ENCODE data around the gene CDC14A.
"Not testable (repeated sequence)": the region's sequence is repeated elsewhere in the genome, so short reads cannot be mapped to it uniquely, and the experiment has no call there.

Gene CDC14A

DNA sequence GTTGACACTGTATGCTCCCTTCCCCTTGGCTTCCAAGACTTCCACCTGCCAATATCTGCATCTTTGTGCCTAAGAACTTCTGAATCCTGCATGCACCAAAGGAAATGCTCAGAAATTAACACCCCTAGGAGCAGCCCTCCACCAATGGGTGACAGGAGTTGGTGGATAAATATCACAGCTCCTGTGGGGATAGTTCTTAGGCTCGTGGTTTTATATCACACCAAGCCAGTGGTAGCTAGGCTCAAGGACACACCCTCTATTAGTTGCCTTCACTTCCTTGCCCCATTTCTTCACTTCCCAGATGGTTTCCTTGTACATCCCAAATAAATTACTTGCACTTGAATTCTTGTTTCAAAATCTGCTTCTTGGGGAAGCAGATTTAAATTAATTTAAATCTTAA is 16.9 kb upstream of the CDC14A start:
- no peak for DNase-seq

DNA sequence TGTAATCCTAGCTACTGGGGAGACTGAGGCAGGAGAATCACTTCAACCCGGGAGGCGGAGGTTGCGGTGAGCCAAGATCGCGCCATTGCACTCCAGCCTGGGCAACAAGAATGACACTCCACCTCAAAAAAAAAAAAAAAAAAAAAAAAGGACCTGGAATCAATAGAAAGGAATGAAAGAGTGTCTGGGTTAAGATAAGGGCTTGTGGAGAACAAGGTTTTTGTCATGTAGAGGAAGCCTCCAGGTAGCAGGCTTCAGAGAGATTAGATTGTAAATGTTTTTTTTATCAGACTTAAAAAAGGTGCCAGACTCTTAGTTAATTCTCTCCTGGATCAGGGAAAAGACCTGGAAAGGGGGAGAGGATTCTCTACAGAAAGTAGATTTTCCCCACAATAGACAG is 14.4 kb upstream of the CDC14A start:
- not testable (repeated sequence) for DNase-seq

DNA sequence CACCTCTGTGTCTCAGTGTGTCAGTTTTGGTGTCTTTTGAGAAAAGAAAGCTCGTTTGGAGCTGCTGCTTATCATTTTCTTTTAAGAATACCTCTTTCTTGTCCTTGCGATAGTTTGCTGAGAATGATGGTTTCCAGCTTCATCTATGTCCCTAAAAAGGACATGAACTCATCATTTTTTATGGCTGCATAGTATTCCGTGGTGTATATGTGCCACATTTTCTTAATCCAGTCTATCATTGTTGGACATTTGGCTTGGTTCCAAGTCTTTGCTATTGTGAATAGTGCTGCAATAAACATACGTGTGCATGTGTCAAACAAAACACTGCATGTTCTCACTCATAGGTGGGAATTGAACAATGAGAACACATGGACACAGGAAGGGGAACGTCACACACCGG is 12.6 kb upstream of the CDC14A start:
- DNase-seq, result not testable (repeated sequence)

DNA sequence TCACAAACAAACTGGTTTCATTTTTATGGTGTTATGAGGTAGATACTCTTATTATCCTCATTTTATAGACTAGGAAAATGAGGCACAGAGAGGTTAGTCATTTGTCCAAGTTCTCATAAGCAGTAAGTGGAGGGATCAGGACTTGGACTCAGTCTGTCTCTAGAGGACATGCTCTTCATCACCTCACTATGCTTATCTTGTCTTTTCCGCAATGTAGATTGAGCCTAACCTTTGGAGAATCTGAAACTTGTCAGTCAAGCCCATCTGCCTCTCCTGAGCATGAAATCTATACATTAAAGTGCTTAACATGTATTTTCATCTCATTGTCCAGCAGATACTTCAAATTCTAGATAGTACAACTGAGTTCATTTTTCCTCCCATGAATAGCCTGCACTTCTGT is 11.8 kb upstream of the CDC14A start:
- DNase-seq, result no peak

DNA sequence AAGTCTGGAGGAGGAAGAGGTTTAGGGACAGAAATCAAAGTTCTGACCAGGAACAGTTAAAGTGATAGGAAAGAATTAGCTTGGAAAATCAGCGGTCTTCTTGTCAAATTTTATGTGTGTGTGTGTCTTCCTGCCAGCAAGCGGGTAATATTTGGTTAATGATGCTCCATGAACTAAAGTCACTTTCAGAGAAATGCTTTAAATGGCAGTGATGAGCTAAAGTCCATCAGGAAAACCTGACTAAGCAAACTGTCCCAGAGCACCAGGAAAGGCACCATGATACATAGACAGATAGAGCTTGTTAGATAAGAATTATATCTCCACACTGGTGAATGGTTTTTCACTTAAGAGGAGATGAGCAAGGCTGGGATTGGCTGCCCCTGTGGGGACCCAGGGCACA is 10.0 kb upstream of the CDC14A start:
- no peak for DNase-seq

DNA sequence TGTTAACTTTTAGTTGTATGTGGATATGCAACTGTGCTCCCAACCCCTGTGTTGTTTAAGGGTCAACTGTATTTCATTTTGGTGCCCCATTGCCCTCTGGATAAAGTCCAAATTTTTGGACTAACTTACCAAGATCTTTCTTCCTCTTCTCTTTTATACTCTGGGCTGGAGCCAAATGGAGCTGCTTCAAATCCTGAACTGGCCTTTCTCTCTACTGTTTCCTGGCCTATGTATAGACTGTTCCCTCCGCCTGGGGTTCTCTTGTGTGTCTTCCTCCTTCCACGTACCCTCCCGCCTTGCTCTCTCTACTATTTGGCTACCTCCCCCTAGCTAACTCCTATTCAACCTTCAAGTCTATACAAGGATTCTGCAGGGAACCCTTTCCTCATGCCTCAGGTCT is 8.4 kb upstream of the CDC14A start:
- no peak for DNase-seq

DNA sequence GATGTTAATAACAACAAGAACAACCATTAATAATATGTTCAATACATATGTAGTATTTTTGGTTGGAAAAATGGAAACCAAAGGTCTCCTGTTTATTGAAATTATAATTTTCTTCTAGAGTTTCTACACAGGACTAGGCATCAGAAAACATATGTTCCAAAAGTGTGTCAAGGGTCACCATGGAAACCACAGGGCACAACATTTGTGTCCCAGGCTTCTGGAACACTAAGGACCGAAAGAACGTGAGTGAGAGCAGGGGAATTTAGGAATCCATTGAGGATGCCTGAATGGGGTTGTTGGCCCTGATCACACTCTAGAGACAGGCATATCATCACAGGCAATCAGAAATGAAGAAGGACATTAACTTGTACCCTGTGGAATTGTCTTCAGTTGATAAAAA is 7.5 kb upstream of the CDC14A start:
- no peak for DNase-seq

DNA sequence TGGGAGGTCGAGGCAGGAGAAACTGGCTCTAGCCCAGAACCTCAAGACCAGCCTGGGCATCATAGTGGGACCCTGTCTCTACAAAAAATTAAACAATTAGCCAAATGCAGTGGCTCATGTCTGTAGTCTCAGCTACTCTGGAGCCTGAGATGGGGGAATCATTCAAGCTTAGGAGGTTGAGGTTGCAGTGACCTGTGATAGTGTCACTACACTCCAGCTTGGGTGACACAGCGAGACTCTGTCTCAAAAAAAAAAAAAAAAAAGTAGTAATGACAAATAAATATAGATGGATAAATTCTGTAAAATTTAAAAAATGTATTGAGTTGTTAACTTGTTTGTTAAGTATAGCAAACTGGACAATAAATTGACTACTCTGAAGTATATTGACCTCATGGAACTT is 5.9 kb upstream of the CDC14A start:
- DNase-seq, result no peak

DNA sequence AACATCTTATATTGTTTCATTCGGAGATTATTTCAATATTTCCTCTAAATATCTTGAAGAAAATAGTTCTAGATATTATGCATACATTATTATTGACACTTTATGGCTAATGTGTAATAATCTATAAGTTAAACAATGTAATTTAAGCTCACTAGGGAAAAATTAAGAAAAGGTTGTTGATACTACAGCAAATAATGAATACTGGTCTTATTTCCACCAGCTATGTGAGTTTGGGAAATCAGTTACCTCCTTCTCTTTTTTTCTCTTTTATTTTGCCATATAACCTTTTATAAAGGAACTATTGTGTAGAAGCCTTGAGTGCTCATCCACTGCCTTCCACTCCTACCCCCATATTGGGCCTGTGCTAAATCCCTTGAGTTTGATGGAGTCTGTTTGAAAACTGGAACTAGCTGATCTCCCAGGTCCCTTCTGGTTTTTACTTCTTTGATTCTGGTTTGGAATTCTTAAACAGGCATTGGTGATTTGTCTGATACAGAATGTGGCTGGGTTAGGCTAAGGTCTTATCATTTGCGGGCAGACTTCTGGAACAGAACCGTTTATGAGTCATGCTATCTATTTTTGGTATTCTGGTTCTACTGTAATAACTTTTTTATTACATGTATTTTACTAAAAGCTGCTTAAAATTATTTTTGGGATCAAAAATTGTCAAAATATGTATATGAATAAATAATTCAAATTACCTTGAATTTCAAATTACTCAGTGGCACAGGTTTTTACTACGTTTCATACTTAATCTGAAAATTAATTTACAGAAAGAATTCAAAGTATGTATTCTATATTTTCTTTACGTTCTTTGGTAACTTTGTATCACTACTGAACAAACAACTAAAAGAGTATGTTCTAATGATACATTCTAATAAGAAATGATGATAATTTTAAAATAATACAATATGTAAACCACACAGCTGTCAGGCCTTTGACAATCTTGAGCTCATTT is 5.0 kb upstream of the CDC14A start:
- no peak for DNase-seq

DNA sequence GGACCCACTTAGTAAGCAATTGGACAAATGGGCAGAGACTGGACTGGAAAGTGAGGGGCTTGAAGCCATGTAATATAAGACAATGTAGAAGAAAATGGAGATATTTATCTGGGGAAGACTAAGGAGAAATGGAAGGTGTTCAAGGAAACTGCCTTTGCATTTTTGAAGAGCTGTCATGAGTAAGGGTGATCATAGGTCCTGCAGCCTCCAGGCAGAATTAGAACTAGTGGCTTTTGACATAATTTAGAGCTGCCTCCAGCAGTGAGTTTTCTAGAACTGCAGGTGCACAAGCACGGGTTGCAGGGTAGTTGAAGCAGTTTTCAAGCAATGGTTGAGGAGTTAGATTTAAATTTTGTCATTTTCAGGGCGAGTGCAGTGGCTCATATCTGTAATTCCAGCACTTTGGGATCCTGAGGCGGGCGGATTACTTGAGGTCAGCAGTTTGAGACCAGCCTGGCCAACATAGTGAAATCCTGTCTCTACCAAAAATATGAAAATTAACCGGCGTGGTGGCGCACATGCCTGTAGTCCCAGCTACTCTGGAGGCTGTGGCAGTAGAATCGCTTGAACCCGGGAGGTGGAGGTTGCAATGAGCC is 3.7 kb upstream of the CDC14A start:
- DNase-seq, result no peak

DNA sequence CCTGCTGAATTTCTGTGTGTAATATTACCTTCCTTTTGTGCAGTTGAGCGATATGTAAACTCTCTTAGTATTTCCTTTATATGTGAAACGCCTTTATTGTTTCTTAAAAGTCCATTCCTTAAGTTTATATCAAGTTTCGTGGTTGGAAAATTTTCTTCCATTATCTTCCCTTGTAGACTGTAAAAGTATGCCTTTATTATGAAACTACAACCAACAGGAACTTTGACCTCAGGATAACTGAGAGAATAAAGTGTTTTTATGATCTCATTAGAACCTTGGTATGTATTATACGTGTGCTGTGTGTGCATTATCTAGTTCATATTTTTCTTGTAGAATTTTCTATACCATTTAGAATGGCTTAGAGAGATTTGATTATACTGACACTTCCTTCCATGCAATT is 3.1 kb upstream of the CDC14A start:
- no peak for DNase-seq

DNA sequence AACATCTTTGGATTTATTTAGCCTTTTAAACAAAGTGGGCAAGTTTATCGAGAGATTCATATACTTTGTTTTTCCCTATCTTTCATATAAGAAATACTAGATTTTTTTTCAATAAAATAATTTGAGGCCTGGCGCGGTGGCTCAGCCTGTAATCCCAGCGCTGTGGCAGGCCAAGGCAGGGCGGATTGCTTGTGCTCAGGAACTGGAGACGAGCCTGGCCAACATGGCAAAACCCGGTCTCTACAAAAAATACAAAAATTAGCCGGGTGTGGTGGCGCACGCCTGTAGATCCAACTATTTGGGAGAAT is 1.6 kb upstream of the CDC14A start:
- DNase-seq, result no peak

DNA sequence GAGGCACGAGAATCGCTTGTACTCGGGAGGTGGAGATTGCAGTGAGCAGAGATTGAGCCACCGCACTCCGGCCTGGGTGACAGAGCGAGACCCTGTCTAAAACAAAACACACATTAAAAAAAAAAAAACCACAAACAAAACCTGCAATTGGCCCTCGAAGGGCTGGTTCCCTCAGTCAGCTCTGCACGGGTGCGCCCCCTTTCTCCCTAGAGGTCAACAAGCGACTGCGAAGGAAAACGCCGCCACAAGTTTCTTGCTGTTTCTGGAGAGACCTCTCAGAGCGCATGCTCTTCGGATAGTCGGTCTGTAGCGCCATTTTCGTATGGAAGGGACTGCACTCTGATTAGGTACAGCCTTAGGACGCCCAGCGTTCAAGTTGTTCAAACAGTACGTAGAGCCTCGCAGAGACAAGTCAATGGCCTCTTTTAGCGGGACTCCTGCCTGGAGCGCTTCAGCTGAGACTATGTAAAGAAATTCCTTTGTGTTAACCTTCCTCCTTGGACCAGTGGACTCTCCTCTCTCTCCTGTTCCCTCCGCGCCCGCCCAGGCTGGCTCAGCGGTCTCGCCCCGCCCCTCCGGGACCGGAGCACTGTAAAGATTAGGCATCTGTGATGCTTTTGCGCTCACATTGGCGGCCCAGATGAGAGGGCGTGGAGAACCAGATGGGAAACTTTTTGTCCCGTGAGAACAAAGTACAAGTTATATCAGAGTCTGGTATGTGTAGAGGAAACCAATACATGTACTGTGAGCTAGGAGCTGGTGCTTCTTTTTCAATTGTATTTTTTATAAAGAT is 1.0 kb upstream of the CDC14A start:
- peak; percentile 98 for DNase-seq

DNA sequence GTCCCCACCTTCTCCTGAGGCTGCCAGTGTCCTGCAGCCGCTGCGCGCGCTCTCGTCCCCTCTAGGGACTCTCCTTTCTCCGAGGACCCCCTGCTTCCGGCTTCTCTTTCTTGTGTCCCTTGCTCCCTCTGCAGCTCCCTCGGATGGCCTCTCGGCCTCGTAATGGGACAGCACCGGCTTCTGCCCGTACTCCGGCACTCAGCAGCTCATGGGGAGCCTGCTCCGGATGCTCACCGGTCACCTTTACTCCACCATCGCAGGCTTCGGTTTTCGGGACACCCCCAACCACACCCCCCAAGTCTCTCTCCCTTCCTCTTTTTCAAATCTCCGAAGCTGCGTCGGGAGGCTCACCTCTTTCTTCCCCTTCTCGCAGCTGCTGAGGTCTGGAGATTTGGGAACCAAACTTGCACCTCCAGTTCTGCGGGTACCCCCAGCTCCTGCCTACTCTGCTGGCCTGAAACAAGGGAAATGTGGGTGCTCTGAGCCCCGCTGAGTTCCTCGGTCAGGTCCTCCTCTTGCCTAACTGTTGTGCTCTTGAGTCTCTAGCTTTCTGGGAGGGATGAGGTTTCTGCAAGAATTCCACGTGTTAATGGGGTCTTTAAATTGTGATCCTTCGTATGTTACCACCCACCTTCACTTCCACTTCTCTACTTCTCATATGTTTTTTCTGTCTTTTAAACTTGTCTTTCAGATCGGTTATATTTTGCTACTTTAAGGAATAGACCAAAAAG is 930 bp downstream of the CDC14A start:
- DNase-seq, result peak; percentile 74

DNA sequence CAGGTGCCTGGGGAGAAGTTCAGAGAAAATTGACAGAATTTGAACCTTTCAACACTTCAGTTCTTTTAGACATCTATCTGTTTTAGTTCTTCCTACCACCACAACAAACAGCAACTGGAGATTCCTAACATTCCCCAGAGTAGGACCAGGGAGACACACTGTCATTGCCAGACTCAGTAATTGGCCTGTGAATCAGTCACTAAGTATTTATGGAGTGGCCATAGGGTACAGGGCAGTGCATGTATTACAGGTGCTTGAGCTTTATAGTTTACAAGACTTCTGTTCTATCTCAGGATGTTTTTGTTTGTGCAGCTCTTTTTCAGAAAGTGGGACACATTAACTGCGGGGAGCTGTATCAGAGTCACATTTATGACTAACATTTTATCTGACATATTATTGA is 1.7 kb downstream of the CDC14A start:
- peak; percentile 92 for DNase-seq

DNA sequence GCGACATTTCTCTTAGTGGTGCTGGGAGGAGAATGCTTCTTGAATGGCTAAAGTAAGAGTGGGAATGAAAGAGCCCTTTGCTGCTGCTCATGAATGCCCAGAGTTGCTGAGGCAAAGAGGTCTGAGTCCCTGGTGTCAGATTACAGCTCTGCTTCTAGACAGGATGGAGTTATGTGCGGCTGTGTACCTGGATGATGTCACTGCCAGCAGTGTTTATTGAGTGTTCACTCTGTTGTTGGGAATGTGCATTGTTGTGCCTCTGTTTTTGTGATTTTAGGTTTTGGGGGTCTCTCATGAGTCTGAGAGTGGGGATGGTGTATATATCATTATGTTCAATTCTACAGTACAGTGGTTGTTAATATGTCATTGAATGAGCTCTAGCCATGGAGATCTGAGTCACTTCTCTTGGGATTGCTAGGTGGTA is 2.7 kb downstream of the CDC14A start:
- DNase-seq, result peak; percentile 93

DNA sequence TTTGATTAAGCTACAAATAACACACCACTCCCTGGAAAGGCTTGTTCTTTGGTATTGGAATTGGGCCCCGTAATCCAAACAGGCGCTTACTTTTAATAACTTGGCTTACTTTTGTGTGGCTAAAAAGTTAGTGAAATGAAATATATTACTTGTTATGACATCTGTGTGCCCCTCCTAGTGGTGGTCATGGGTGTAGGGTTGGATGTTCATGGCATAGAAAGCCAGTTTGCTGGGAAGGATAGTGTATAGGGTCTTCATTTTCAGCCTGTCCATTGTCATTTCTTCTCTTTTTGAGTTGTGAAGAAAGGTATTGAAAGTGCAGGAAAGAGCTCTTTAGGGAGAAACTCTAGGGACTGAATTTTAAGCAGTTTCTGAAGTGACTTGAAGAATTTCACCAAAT is 5.9 kb downstream of the CDC14A start:
- DNase-seq, result no peak

DNA sequence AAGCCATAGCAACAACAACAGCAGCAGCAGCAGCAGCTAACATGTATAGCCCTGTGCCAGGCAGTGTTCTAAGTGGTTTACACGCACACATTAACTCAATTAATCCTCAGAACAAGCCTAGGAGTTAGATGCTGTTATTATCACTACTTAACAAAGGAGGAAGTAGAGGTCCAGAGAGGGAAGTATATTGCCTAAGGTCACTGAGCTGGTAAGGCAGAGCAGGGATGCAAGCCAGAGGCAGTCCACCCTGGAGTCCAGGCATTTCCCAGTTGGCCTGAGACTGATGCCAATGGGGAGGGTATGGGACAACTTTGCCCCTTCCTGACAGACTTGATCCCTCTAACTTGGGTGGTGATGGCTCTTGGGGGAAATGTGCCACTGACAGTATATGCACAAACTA is 6.8 kb downstream of the CDC14A start:
- DNase-seq, result no peak

DNA sequence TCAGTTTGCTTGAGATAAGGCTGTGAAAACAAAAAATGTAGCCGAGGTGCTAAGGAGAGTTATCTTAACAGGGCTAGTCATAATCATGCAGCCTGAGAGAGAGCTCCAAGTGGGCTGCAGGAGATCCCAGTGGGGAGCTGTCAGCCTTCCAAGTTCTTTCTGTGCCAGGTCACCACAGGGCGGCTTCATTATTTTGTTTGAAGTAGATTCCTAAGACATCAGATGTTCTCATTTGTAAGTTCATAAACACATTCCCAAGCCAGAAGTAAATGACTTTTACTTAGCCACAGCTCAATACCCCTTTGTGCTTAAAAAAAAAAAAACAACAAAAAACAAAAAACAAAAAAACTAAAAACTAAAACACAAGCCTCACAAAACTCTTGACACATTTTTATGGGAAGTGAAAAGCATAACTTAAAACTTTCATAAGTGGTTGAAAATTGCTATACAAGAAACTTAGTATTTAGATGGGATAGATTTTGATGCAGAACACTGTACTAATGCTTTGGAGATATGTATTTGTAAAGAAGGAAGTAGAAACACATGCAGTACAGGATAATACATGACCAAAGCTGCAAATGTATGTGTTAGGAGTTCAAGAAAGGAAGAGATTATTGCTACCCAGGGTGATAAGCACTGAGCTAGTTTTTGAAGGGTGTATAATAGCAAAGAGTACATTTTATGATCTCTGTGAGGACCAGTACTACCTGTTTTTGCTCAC is 8.6 kb downstream of the CDC14A start:
- DNase-seq, result no peak

DNA sequence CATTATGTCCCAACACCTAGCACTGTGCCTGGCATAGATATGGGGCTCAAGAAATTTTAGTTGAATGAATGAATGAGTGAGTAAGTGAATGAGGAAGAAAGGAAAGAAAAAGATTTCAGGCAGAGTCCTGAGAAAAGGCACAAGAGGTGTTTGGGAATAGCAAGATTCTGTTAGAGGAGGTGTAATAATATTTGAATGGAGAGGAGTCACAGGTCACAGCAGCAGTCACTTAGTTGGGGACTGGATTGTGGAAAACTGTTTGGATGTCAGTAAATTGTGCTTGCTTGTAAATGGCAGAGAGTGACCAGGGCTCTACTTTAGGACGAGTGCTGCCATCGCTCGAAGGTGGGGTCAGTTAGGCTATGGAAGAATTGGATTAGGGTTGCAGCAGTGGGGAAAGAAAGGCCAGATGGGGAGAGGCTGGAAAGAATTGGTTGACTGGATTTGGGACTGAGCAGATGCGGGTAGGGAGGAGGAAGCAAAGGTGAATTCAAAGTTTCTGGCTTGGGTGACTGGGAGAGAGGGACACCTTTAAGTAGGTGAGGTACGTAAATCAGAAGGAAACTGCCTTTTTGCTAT is 9.3 kb downstream of the CDC14A start:
- no peak for DNase-seq

DNA sequence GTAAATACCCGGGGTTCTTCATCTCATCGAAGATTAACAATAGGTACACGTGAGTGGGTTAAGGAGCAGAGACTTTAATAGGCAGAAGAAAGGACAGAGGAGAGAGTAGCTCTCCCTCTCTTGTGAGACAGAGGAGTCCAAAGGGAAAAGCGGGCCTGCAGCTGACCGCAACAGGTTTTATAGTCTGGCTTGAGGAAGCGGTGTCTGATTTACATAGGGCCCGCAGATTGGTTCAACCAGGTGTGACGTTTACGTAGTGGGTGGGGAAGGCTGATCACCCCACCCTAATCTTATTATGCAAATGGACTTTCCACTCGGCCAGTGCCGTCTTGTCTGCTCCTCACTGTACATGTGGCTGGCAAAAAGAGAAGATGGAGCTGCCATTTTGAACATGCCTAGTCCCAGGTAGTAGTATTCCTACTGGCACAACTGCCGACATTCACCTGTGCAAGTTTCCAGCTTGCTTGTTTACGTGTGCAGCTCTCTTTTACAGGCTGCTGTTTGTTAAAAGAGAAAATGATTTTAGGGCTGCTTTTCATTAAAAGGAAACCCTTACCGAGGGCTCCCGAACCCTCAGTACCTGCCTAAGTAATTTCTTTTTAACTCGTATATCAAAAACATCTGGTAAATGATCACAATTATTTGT is 10.6 kb downstream of the CDC14A start:
- DNase-seq, result peak; percentile 68

DNA sequence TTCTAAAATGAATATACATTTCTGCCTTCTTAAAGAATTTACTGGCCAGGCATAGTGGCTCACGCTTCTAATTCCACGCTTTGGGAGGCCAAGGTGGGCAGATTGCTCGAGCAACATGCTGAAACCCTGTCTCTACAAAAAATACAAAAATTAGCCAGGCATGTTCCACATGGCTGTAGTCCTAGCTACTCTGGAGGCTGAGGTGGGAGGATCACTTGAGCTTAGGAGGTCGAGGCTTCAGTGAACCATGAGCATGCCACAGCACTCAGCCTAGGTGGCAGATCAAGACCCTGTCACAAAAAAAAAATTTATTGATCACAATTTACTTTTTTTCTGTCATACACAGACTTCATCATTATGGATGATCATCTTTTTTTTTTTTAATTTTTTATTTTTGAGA is 11.5 kb downstream of the CDC14A start:
- DNase-seq, result no peak

All from islet precursor cell (in vitro differentiated cells).